Epithelial cell of proximal tubule (primary cell): ENCODE results near the gene ASTN2. TPM values are rescaled to one million over a fixed set of nuclear protein-coding genes. Genes with fewer than 3 reads are reported as not detected.

Experiments used
- DNase-seq: peaks from one replicate; pipeline ENCODE4 v3.0.0-alpha.2; 2011; ENCODE audit warnings: low read depth
- H3K4me3 ChIP-seq: 2 replicates; pipeline ENCODE4 v1.5.1; 2011; ENCODE audit warnings: low read depth, mild to moderate bottlenecking, low read length
- CTCF ChIP-seq: conservative IDR thresholded peaks from 2 replicates; pipeline ENCODE4 v1.5.1; 2012; ENCODE audit warnings: low read depth, mild to moderate bottlenecking, low read length
- total RNA-seq: library from RNA; depleted of rRNA; stranded (reverse); fragments of >200 nt; gene quantifications from 2 replicates; pipeline ENCODE4 v1.2.3, GENCODE V29; 2015

ASTN2 gene
- total RNA-seq, 1 donor from 2014 or later: 4.4 TPM

GRCh38 chr9:116547729-116548426 lies 867.0 kb downstream of the ASTN2 start:
- no peak for DNase-seq
- TF ChIP-seq CTCF: no peak
- no peak overlapping the region for H3K4me3 ChIP-seq

DNA sequence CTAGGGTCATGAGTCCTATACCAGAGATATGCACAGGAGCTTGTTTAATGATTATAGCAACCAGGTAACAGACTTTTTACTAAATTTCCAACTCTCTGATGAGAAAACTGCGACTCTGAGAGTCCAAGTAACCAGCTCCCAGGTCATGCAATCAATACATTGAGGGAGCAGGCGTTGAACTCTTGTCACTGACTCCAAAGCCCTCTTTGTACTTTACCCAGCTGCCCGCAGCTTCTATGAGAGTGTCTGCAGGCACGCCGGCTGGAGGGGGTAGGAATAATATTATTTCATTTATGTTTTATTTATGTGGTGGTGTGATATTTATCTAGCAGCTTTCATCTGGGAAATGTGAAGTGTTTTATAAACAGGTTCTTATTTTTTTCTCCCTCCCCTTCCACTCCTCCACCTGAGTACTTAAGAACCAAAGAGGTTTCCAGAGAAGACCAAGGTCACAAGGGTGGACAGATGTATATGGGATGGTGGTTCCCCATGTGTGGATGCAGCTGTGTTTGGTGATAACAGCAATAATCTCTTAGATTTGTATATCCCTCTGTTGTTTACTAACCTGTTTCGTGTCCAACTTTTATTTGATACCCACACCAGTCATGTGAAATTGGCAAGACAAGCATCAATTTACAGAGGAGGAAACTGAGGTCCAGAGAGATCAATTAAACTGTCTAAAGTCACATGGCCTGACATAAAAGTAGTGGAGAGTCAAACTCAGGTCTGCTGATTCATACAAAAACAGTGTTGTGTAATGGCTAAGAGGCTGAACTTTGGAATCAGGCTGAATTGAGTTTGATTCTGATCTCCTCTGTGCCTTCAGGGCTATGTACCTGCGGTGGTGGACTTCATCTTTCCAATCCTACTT lies 867.9 kb downstream of the ASTN2 start:
- peak; percentile 54 for DNase-seq
- no peak overlapping the region for H3K4me3 ChIP-seq
- no peak for TF ChIP-seq CTCF

DNA sequence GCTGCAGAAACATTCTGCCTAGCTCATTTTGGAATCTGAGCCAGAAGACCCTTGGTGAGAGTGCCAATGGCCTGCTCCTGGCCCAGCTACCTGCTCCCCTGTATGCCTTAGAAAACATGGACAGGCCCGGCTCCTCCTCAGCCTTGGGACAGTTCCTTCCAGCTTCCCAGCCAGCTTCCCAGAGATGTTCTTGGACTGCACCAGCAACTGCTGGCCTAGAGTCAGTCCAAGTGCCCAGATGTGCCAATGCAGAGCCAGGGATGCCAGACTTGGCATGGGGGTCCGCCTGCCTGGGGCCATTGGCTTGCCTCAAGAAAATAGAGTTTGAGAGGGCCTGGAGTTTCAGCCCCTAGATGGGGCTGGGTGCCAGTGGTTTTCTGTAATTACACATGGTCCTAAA lies 870.0 kb downstream of the ASTN2 start:
- no peak for TF ChIP-seq CTCF
- no peak overlapping the region for H3K4me3 ChIP-seq

GRCh38 chr9:116543731-116544400 lies 871.0 kb downstream of the ASTN2 start:
- no peak overlapping the region for H3K4me3 ChIP-seq
- DNase-seq: no peak
- no peak for TF ChIP-seq CTCF

More for the DNA sequence above, 870.0 kb downstream of the ASTN2 start:
- no peak for DNase-seq

- TF ChIP-seq CTCF: no peak
- DNase-seq: no peak
Observed at GRCh38 chr9:116541402-116541801, 873.5 kb downstream of the ASTN2 start.

DNA sequence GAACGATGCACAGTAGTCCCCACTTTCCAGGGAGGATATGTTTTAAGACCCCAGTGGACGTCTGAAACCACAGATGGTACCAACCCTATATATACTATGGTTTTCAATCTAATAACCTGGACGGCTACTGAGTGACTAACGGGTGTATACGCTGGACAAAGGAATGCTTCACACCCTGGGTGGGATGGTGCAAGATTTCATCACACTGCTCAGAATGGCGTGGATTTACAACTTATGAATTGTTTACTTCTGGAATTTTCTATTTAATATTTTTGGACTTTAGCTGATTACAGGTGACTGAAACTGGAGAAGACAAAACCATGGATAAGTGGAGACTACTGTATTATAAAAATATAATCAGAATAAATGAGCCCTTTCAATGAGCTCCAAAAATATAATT lies 875.3 kb downstream of the ASTN2 start:
- no peak overlapping the region for H3K4me3 ChIP-seq
- DNase-seq: no peak
- TF ChIP-seq CTCF: no peak

More at GRCh38 chr9:116541402-116541801, 873.5 kb downstream of the ASTN2 start:
- no peak overlapping the region for H3K4me3 ChIP-seq
